Measurements from ENCODE around the gene POLR1A.
A peak's percentile ranks its signal among the peaks of the same experiment; 100 is the strongest.

POLR1A gene

GRCh38 chr2:86021396-86022378, 84.0 kb downstream of the POLR1A start:
- no peak for DNase-seq (ENCODE audit: low spot score)

GRCh38 chr2:86020984-86021383, 84.7 kb downstream of the POLR1A start:
- DNase-seq (ENCODE audit: low spot score), result no peak

- DNase-seq (ENCODE audit: low spot score), result no peak
Observed at GRCh38 chr2:86019121-86019520, 86.6 kb downstream of the POLR1A start.

- no peak for DNase-seq (ENCODE audit: low spot score)
Observed at GRCh38 chr2:86017901-86018896, 87.5 kb downstream of the POLR1A start.

- DNase-seq (ENCODE audit: low spot score), result no peak
Observed at GRCh38 chr2:86016581-86016980, 89.1 kb downstream of the POLR1A start.

GRCh38 chr2:86015699-86016098, 90.0 kb downstream of the POLR1A start:
- no peak for DNase-seq (ENCODE audit: low spot score)

GRCh38 chr2:86015006-86015405, 90.7 kb downstream of the POLR1A start:
- no peak for DNase-seq (ENCODE audit: low spot score)

GRCh38 chr2:86014493-86014892, 91.2 kb downstream of the POLR1A start:
- DNase-seq (ENCODE audit: low spot score), result no peak

GRCh38 chr2:86012007-86012712, 93.5 kb downstream of the POLR1A start:
- no peak for DNase-seq (ENCODE audit: low spot score)

GRCh38 chr2:86011449-86011941, 94.2 kb downstream of the POLR1A start:
- DNase-seq (ENCODE audit: low spot score), result no peak

GRCh38 chr2:86010083-86010482, 95.6 kb downstream of the POLR1A start:
- DNase-seq (ENCODE audit: low spot score), result no peak

GRCh38 chr2:86006524-86006923, 99.2 kb downstream of the POLR1A start:
- DNase-seq (ENCODE audit: low spot score), result no peak

GRCh38 chr2:86003967-86004366, 101.7 kb downstream of the POLR1A start:
- DNase-seq (ENCODE audit: low spot score), result no peak

- peak; percentile 17 for DNase-seq (ENCODE audit: low spot score)
Observed at GRCh38 chr2:86003104-86003503, 102.6 kb downstream of the POLR1A start.

GRCh38 chr2:86002375-86002774, 103.3 kb downstream of the POLR1A start:
- DNase-seq (ENCODE audit: low spot score), result no peak

- DNase-seq (ENCODE audit: low spot score), result peak; percentile 23
Observed at GRCh38 chr2:86001326-86001725, 104.4 kb downstream of the POLR1A start.

- DNase-seq (ENCODE audit: low spot score), result peak; percentile 23
Observed at GRCh38 chr2:86000938-86001312, 104.8 kb downstream of the POLR1A start.

- peak; percentile 8 for DNase-seq (ENCODE audit: low spot score)
Observed at GRCh38 chr2:86000131-86000937, 105.4 kb downstream of the POLR1A start.

- DNase-seq (ENCODE audit: low spot score), result peak; percentile 63
Observed at GRCh38 chr2:85999061-85999831, 106.4 kb downstream of the POLR1A start.

All from left forelimb (tissue), 1 donor.